Progenitor cell of endocrine pancreas (in vitro differentiated cells): Measurements from ENCODE around the gene FGD3. TPM values are rescaled to one million over a fixed set of nuclear protein-coding genes. Genes with fewer than 3 reads are reported as not detected.
"Not testable (repeated sequence)": the region's sequence is repeated elsewhere in the genome, so short reads cannot be mapped to it uniquely, and the experiment has no call there.

ENCODE experiments used
- DNase-seq: peaks from one replicate; pipeline ENCODE4 v3.0.0; 2021; ENCODE audit warnings: low spot score; ENCODE audit not compliant: unreplicated experiment
- H3K27ac Mint-ChIP-seq: 2 replicates; pipeline ENCODE4 v1.8.0; 2021; ENCODE audit warnings: mild to moderate bottlenecking, moderate library complexity, mixed read lengths
- H3K27me3 Mint-ChIP-seq: 2 replicates; pipeline ENCODE4 v1.8.0; 2021; ENCODE audit warnings: mixed read lengths
- H3K36me3 Mint-ChIP-seq: 2 replicates; pipeline ENCODE4 v1.8.0; 2022; ENCODE audit warnings: mixed read lengths; ENCODE audit not compliant: insufficient read depth
- H3K4me1 Mint-ChIP-seq: 2 replicates; pipeline ENCODE4 v1.8.0; 2021; ENCODE audit warnings: low read depth, mixed read lengths
- H3K4me3 Mint-ChIP-seq: 2 replicates; pipeline ENCODE4 v1.8.0; 2021; ENCODE audit warnings: low read depth, mild to moderate bottlenecking, moderate library complexity, mixed read lengths
- H3K9me3 Mint-ChIP-seq: 2 replicates; pipeline ENCODE4 v1.8.0; 2021; ENCODE audit warnings: low read depth, mixed read lengths
- CTCF ChIP-seq: fragments of 200-600 bp; sonication (generic); IDR thresholded peaks from one replicate; pipeline ENCODE4 v1.5.0; 2021; ENCODE audit warnings: antibody characterized with exemption, mild to moderate bottlenecking; ENCODE audit not compliant: unreplicated experiment
- total RNA-seq: library from RNA; stranded (reverse); gene quantifications from 2 replicates; pipeline ENCODE4 v1.2.1, GENCODE V29; 2021

Gene FGD3
- total RNA-seq, 1 donor from 2014 or later = 9.6 TPM

- Mint-ChIP-seq H3K4me1 (peaks cover 3% of the 10 kb centered on the region), H3K4me3 (no peak overlapping the region), H3K27me3 (no peaks in the 10 kb centered on the region), H3K9me3 (peaks cover 60% of the 10 kb centered on the region), H3K27ac (no peak overlapping the region), H3K36me3 (peaks cover 42% of the 10 kb centered on the region)
- TF ChIP-seq CTCF = no peak
- no peak for DNase-seq
Measured at GRCh38 chr9:92986176-92987119, 39.1 kb downstream of the FGD3 start.

- H3K27ac Mint-ChIP-seq = no peak overlapping the region
- peaks cover 62% of the 10 kb centered on the region for H3K9me3 Mint-ChIP-seq
- H3K4me3 Mint-ChIP-seq = no peak overlapping the region
- H3K27me3 Mint-ChIP-seq = no peaks in the 10 kb centered on the region
- TF ChIP-seq CTCF = no peak
- no peak for DNase-seq
- H3K36me3 Mint-ChIP-seq = peaks cover 34% of the 10 kb centered on the region
- peaks cover 6% of the 10 kb centered on the region for H3K4me1 Mint-ChIP-seq
Measured at GRCh38 chr9:92988215-92988768, 41.0 kb downstream of the FGD3 start.

DNA sequence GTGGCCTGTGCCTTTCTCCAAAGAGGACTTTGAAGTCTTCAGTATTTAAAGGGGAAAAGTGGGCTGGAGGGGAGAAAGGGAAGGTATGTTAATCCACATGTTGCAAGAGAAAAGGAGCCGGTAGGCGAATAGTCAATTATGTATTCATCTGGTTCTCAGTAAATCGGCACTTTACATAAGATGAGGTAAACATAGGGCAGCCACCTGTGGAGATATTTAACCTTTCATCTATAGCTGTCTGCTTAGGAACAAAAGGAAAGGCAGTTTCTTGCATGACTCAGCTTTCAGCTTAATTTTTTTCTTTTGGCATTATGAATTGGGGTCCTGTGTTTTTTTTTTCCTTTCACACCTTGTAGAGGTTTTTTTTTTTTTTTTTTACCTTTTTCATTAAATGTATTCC lies 42.2 kb downstream of the FGD3 start:
- Mint-ChIP-seq H3K27ac (no peak overlapping the region), H3K4me1 (peaks cover 6% of the 10 kb centered on the region), H3K36me3 (peaks cover 34% of the 10 kb centered on the region), H3K4me3 (no peak overlapping the region), H3K27me3 (no peaks in the 10 kb centered on the region), H3K9me3 (peaks cover 59% of the 10 kb centered on the region)
- no peak for DNase-seq
- TF ChIP-seq CTCF = no peak

- Mint-ChIP-seq H3K27me3 (no peaks in the 10 kb centered on the region), H3K9me3 (peaks cover 59% of the 10 kb centered on the region), H3K27ac (no peak overlapping the region), H3K4me1 (peaks cover 6% of the 10 kb centered on the region), H3K36me3 (peaks cover 33% of the 10 kb centered on the region), H3K4me3 (no peak overlapping the region)
- no peak for DNase-seq
- TF ChIP-seq CTCF = no peak
Measured at GRCh38 chr9:92990461-92990860, 43.1 kb downstream of the FGD3 start.

- H3K27me3 Mint-ChIP-seq = no peaks in the 10 kb centered on the region
- no peak for TF ChIP-seq CTCF
- no peak overlapping the region for H3K27ac Mint-ChIP-seq
- peaks cover 6% of the 10 kb centered on the region for H3K4me1 Mint-ChIP-seq
- peaks cover 27% of the 10 kb centered on the region for H3K36me3 Mint-ChIP-seq
- peaks cover 57% of the 10 kb centered on the region for H3K9me3 Mint-ChIP-seq
- H3K4me3 Mint-ChIP-seq = no peak overlapping the region
- no peak for DNase-seq
Measured at GRCh38 chr9:92992549-92992948, 45.2 kb downstream of the FGD3 start.

GRCh38 chr9:92998871-92999270 lies 51.5 kb downstream of the FGD3 start:
- H3K4me1 Mint-ChIP-seq, H3K4me3 Mint-ChIP-seq, H3K27me3 Mint-ChIP-seq, H3K27ac Mint-ChIP-seq, DNase-seq: not testable (repeated sequence)
- Mint-ChIP-seq H3K36me3 (peaks cover 12% of the 10 kb centered on the region), H3K9me3 (peaks cover 25% of the 10 kb centered on the region)
